Bronchial epithelial cell (primary cell): Measurements from ENCODE around the gene GPATCH2. TPM values are rescaled to one million over a fixed set of nuclear protein-coding genes. Genes with fewer than 3 reads are reported as not detected.
A peak's percentile ranks its signal among the peaks of the same experiment; 100 is the strongest.

Experiments used
- DNase-seq: peaks from one replicate; pipeline ENCODE4 v3.0.0-alpha.2; 2010; ENCODE audit warnings: low read depth
- FAIRE-seq: peaks from 2 replicates; lab custom pipeline; 2011; peaks lifted over from hg19 to GRCh38; lab: Jason Lieb, UNC
- H3K27me3 ChIP-seq: 2 replicates; pipeline ENCODE4 v1.5.1; 2011; ENCODE audit warnings: low read length; ENCODE audit not compliant: control insufficient read depth, insufficient read depth
- H3K36me3 ChIP-seq: 2 replicates; pipeline ENCODE4 v1.5.1; 2011; ENCODE audit warnings: low read length; ENCODE audit not compliant: control insufficient read depth, insufficient read depth
- H3K4me3 ChIP-seq: 2 replicates; pipeline ENCODE4 v1.5.1; 2011; ENCODE audit warnings: mild to moderate bottlenecking, low read depth, low read length, control low read depth
- CTCF ChIP-seq: IDR thresholded peaks from 2 replicates; pipeline ENCODE4 v1.5.1; 2011; ENCODE audit warnings: mild to moderate bottlenecking, moderate library complexity, low read length, control low read depth, inconsistent platforms; ENCODE audit not compliant: insufficient read depth, severe bottlenecking
- total RNA-seq: library from RNA; depleted of rRNA; stranded (reverse); fragments of >200 nt; gene quantifications from 2 replicates; pipeline ENCODE4 v1.2.1, GENCODE V29; 2014

GPATCH2 gene
- total RNA-seq, 1 donor from 2014 or later = 24.7 TPM

DNA sequence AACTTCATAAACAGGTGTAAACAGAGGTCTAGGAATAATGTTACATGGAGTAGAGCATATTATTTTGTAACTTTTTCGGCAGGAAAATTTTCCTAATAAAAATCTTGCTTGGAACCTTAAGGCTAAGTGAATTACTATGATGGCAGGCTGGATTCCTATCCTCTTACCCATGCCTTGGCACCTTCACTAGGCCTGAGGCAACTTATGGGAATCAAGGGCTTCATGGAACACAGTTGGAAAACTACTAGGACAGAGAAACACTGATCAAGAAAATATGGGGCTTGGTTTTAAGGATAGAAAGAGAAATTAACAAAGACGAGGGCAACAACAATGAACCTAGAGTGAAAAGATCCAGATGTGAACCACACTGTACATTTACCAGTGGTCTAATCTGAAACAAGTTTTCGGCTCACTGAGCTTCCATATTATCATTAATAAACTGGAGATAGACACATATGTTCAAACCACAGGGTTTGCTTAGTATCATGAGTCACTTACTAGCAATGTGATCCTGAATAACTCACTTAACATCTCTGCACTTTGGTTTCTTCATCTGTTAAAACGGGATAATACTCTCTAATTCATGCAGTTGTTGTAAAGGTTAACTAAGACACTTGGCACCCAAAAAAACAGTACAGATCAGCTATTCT is 68.5 kb downstream of the GPATCH2 start:
- DNase-seq = peak; percentile 83
- no peak overlapping the region for H3K4me3 ChIP-seq
- FAIRE-seq = no peak

DNA sequence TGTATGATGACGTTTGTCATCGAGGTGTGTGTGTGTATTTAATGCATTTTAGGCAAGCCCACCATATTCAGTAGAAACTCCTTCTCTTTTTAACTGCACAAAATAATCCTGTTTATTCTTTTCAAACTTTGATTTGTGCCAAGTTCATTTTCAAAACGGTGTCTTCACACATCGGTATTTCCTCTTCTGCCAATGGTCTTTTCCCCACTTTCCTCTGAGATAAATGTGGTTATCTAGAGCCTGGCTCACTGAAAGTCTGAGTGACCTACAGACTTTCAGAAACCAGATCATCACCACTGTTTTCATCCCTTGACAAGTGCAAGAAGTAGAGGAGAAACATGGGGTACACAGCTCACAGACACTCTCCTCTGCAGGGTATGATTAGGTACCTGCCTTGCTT is 69.4 kb downstream of the GPATCH2 start:
- no peak for TF ChIP-seq CTCF
- H3K4me3 ChIP-seq = no peak overlapping the region
- H3K36me3 ChIP-seq = no peaks in the 10 kb centered on the region
- DNase-seq (no peak), FAIRE-seq (no peak)
- no peaks in the 10 kb centered on the region for H3K27me3 ChIP-seq

More for the DNA sequence above, 68.5 kb downstream of the GPATCH2 start:
- no peak for TF ChIP-seq CTCF
- no peaks in the 10 kb centered on the region for H3K27me3 ChIP-seq
- no peaks in the 10 kb centered on the region for H3K36me3 ChIP-seq

DNA sequence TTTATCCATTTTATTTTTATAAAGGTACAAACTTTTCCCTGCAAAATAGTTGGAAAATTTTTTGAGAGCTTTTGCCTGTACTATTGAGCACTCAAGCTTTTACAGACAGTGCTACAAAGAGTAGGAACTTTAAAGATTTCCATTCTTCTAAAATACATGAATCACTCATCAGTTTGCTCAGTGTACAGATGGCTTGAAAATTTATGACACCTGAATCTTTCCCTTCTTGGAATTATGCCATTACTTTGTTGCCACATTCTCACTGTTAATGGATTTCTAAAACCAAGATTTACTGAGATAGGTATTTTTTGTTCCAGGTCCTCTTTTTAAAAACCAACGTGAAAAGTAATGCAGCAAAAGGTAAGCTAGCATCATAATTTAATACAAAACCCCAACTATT is 76.0 kb downstream of the GPATCH2 start:
- Histone ChIP-seq H3K27me3 (no peaks in the 10 kb centered on the region), H3K36me3 (no peaks in the 10 kb centered on the region)
- FAIRE-seq = no peak

DNA sequence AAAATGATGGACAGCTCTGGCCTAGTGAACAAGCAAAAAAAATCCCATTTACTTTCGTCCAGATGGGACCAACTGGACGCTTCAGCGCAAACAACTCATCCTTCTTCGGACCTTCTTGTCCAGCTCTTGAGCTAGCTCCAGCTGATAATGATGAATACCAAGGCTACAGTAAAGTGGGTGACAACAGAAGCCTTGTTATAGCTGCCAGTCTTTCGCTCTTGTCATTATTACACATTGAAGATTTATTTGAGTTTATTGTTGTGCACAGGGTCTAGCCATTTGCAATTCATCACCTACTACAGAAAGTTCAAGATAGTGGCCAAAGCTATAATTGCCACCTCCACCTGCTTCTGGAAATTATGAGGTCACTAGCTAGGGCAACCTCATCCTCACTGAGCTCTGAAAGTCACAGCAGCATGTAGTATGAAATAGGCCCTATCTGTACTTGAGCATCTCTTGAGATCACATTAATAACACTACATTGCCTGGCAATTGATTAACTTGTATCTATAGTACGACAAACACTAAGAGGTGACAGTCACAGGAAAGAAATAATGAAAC is 76.9 kb downstream of the GPATCH2 start:
- Histone ChIP-seq H3K27me3 (no peaks in the 10 kb centered on the region), H3K36me3 (no peaks in the 10 kb centered on the region), H3K4me3 (no peak overlapping the region)
- no peak for TF ChIP-seq CTCF
- DNase-seq (no peak), FAIRE-seq (no peak)

More for the DNA sequence above, 76.0 kb downstream of the GPATCH2 start:
- peak; percentile 14 for DNase-seq
- TF ChIP-seq CTCF = no peak
- no peak overlapping the region for H3K4me3 ChIP-seq

DNA sequence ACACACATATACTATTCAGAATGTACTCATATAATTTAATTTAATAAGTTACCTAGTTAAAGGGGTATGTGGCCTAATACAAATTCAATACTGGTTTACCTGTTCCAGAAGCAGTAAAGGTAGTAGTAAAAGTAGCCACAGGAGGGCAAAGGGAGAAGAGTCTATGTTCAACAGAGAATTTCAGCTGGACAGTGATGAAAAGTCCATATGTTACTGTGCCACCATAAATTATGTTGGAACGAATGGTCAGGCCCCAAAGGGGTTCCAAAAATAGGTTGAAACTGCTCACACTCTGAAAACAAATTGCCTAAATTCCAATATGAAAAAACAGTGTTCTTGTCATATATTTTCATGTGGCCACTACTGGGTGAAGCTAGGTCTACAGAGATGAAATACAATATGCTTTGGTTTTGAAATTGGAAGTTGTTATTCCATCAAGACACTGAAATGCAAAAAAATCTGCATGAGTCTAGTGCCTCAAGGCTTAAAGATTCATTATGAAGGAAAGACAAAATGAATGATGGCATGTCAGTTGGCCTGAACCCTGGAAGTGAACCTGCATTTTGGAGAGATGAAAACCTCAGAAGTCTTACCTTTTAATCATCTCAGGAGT is 78.4 kb downstream of the GPATCH2 start:
- TF ChIP-seq CTCF = no peak
- Histone ChIP-seq H3K4me3 (no peak overlapping the region), H3K27me3 (no peaks in the 10 kb centered on the region), H3K36me3 (no peaks in the 10 kb centered on the region)
- no peak for DNase-seq
- no peak for FAIRE-seq
